MCF 10A (cell line): Measurements from ENCODE around the gene SMTNL2. TPM values are rescaled to one million over a fixed set of nuclear protein-coding genes. Genes with fewer than 3 reads are reported as not detected.

ENCODE experiments used
- BruUV-seq: library from RNA; stranded (reverse); fragments of 400-500 nt; replicated peaks from 2 replicates; lab custom pipeline; 2021; lab: Mats Ljungman, UMichigan
- CTCF ChIA-PET: fragments of 300-600 bp; sonication (Branson Sonifier 250); formaldehyde crosslinking; extraction: SDS; loops from one replicate; lab custom pipeline; 2021; ENCODE audit warnings: antibody characterized with exemption, inconsistent platforms; lab: Yijun Ruan, JAX
- POLR2A ChIA-PET: fragments of 300-600, 350-650 bp; sonication (Branson Sonifier 250); formaldehyde crosslinking; extraction: SDS; loops from one replicate; lab custom pipeline; 2020; ENCODE audit warnings: antibody characterized with exemption, inconsistent platforms; lab: Yijun Ruan, JAX
- DNase-seq: peaks from one replicate; pipeline ENCODE4 v3.0.0-alpha.2; 2018; ENCODE audit not compliant: unreplicated experiment
- H3K27ac Mint-ChIP-seq: one replicate; pipeline ENCODE4 v1.8.0; 2022; ENCODE audit warnings: mild to moderate bottlenecking, low read depth, mixed read lengths; ENCODE audit not compliant: unreplicated experiment
- H3K27me3 Mint-ChIP-seq: one replicate; pipeline ENCODE4 v1.8.0; 2022; ENCODE audit warnings: mixed read lengths; ENCODE audit not compliant: insufficient read depth, unreplicated experiment
- H3K36me3 Mint-ChIP-seq: one replicate; pipeline ENCODE4 v1.8.0; 2022; ENCODE audit warnings: mild to moderate bottlenecking, moderate library complexity, mixed read lengths; ENCODE audit not compliant: insufficient read depth, unreplicated experiment
- H3K4me1 Mint-ChIP-seq: one replicate; pipeline ENCODE4 v1.8.0; 2022; ENCODE audit warnings: mixed read lengths; ENCODE audit not compliant: insufficient read depth, unreplicated experiment
- H3K4me3 Mint-ChIP-seq: one replicate; pipeline ENCODE4 v1.8.0; 2022; ENCODE audit warnings: mild to moderate bottlenecking, moderate library complexity, mixed read lengths; ENCODE audit not compliant: unreplicated experiment
- H3K9me3 Mint-ChIP-seq: one replicate; pipeline ENCODE4 v1.8.0; 2022; ENCODE audit warnings: mixed read lengths; ENCODE audit not compliant: unreplicated experiment
- intact Hi-C: fragments of 100-400 bp; cut with micrococcal nuclease; formaldehyde crosslinking; loops from 2 replicates; pipeline ENCODE4 v1.14.1; 2022
- total RNA-seq: library from RNA; stranded (reverse); gene quantifications from 2 replicates; pipeline ENCODE4 v1.2.3, GENCODE V29; 2022
- TF ChIP-seq, protein P1 (sequence below): fragments of 200-600 bp; IDR thresholded peaks from one replicate; pipeline ENCODE4 v1.8.0; 2022; ENCODE audit warnings: antibody characterized with exemption, mild to moderate bottlenecking; ENCODE audit not compliant: unreplicated experiment

SMTNL2 gene
- total RNA-seq, 1 experiment from 2014 or later: not detected

DNA sequence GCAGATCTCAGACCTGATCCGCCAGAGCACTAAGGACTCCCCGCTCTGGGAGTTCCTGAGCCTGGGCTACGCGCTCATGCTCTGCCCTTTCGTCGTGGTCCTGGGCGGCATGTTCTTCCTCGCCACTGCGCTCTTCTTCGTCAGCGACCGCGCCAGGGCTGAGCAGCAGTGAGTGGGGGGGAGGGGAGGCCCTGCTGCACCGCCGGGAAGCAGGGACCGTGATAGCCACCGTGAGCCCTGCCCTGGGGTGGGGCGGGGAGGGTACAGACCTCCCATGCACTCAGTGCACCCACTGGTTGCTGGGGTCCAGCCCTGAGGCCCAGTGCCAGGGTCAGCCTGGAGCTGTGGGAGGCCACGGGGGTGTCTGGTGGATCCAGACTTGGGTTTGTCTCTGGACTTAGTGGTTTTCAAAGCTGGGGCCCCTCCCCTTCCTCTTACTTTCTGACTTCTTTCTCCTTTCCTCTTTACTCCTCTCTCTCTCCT lies 48.0 kb upstream of the SMTNL2 start:
- Mint-ChIP-seq H3K9me3 (no peaks in the 10 kb centered on the region), H3K36me3 (peaks cover 51% of the 10 kb centered on the region), H3K4me3 (no peak overlapping the region), H3K27ac (no peak overlapping the region), H3K4me1 (peaks cover 5% of the 10 kb centered on the region), H3K27me3 (peaks cover 12% of the 10 kb centered on the region)
- BruUV-seq: no TSS peak
- intact Hi-C loops: no loop called here
- DNase-seq: no peak
- TF ChIP-seq, protein P1, sequence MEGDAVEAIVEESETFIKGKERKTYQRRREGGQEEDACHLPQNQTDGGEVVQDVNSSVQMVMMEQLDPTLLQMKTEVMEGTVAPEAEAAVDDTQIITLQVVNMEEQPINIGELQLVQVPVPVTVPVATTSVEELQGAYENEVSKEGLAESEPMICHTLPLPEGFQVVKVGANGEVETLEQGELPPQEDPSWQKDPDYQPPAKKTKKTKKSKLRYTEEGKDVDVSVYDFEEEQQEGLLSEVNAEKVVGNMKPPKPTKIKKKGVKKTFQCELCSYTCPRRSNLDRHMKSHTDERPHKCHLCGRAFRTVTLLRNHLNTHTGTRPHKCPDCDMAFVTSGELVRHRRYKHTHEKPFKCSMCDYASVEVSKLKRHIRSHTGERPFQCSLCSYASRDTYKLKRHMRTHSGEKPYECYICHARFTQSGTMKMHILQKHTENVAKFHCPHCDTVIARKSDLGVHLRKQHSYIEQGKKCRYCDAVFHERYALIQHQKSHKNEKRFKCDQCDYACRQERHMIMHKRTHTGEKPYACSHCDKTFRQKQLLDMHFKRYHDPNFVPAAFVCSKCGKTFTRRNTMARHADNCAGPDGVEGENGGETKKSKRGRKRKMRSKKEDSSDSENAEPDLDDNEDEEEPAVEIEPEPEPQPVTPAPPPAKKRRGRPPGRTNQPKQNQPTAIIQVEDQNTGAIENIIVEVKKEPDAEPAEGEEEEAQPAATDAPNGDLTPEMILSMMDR: no peak
- ChIA-PET POLR2A (interaction anchor here (1.1 kb wide), 1 partner anchor 10 kb away, joined by 7 read pairs; no protein-coding TSS in a partner anchor), CTCF (interaction anchor here (0.5 to 0.6 kb wide), 2 partner anchors 19 to 232 kb away, joined by 3 to 4 read pairs; partner anchors contain the start of gene MYBBP1A)

DNA sequence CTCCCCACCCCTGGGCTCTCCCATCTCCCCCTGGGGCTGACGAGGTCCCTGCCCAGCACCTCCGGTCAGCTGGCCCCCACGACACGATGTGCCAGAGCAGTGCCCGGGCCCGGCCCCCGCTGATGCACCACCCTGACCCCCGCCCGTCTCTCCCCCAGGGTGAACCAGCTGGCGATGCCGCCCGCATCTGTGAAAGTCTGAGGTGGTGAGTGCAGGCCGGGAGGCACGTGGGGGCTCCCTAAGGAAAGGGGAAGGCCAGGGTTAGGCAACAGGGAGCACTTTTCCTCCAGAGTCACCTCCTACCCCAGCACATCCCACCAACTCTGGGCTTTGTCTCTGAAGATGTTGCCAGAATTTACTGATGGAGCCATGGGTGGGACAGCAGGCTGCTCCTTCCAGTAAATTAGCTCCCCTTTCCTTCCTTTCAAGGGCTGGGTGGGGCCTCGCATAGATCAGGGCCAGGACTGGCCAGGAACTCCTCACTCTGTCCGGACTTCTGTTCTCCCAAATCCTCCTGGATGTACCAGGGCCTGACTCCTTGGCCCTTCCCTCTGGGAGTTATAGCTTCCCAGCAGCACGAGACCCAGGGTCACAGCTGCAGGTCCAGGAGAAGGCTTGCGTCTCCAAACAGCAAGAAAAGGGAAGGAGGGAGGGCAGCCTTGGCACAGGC lies 47.5 kb upstream of the SMTNL2 start:
- no TSS peak for BruUV-seq
- DNase-seq: no peak
- Mint-ChIP-seq H3K9me3 (no peaks in the 10 kb centered on the region), H3K27ac (no peak overlapping the region), H3K36me3 (peaks cover 52% of the 10 kb centered on the region), H3K4me3 (no peak overlapping the region), H3K27me3 (peaks cover 7% of the 10 kb centered on the region), H3K4me1 (peaks cover 5% of the 10 kb centered on the region)
- ChIA-PET CTCF (interaction anchor here (0.5 kb wide), 1 partner anchor 232 kb away, joined by 3 read pairs; no protein-coding TSS in a partner anchor), POLR2A (interaction anchor here (0.5 to 2.9 kb wide), 5 partner anchors 11 to 298 kb away, joined by 3 to 15 read pairs (median 6); partner anchors contain the start of gene MYBBP1A)
- intact Hi-C loops: no loop called here
- TF ChIP-seq, protein P1: no peak

DNA sequence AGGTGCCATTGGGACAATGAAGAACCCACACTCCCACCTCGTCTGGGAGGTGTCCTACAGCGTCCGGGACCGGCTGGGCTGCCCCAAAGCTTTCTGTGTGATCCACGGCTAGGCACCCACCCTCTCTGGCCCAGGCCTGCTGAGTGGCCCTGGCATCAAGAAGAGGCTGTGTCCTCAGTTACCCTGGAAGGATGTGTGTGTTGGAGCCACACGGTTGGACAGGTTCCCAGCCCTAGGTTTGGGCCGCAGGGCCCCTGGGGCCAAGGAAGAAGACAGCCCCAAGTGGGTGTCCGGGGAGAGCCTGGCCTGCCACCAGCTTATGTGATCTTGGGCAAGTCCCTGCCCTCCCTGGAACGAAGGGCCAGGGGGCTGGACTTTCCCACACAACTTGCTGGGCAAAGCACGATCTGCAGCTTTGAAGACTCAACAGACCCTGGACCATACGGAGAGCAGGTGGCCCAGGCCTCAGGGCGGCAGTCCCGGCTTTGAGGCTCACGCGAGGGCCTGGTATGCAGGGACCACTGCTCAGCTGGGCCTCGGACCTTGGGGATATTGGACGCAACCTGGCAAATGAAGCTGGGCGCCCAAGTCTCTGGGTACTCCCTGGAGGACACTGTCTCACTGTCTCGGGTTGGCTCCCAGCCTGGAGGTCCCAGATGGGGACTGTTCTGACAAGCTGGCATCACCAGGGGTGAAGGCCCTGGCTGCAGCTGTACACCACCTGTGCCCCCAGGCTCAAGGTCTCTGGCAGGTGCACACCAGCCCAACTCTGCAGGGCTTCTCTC lies 46.7 kb upstream of the SMTNL2 start:
- Mint-ChIP-seq H3K4me3 (no peak overlapping the region), H3K27me3 (no peaks in the 10 kb centered on the region), H3K4me1 (peaks cover 5% of the 10 kb centered on the region), H3K36me3 (peaks cover 58% of the 10 kb centered on the region), H3K9me3 (no peaks in the 10 kb centered on the region), H3K27ac (no peak overlapping the region)
- DNase-seq: no peak
- no TSS peak for BruUV-seq
- ChIA-PET POLR2A (interaction anchor here (0.5 to 2.9 kb wide), 5 partner anchors 12 to 297 kb away, joined by 3 to 15 read pairs (median 6); partner anchors contain the start of gene MYBBP1A), CTCF (no interaction called here)
- intact Hi-C loops: no loop called here
- TF ChIP-seq, protein P1: no peak
